HG03108 (cell line): ENCODE results near the gene ING3.
"Not testable (repeated sequence)": the region's sequence is repeated elsewhere in the genome, so short reads cannot be mapped to it uniquely, and the experiment has no call there.

Source experiments
- ATAC-seq: cut with Tn5 transposase; IDR thresholded peaks from one replicate; pipeline ENCODE4 v1.9.1; 2021; ENCODE audit warnings: moderate library complexity; ENCODE audit not compliant: unreplicated experiment

ING3 gene

DNA sequence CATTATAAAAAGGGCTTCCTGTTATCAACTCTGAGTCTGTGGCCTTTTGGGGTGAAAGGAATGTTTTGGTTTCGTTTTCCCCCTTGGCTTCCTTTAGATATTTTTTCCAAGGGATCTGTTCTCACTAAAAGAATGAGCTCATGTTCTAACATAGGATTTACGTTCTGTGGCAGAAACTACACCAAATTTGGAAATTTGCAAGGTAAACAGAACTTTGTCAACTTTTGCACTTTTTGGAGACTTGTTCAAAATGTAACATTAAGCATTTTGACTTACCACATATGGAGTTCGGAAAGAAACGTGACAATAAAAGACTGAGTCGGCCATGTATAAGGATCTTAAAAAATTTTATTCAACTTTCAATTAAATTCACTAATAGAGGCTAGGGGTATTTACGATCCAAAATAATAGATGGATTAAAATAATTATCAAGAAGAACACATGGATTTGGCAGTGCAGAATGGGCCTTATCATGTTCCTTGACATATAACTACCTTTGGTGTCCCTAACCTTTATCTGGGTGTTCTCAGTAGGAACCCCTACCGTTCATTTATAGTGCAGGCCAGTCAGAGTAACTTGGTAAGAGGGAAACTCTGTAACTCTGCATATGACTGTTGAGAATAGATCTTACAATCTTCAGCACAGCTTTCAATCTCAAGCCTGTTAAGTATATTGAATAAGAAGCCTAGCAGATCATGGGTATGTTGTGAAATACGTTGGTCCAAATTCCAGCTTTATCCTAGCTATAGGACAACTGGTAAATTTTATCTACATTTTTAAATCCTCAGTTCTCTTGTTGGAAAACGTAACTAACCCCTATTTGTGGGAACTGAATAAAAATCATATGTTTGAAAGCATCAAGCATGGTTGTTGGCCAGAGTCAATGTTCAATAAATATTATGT is 49.8 kb downstream of the ING3 start:
- no peak for ATAC-seq

DNA sequence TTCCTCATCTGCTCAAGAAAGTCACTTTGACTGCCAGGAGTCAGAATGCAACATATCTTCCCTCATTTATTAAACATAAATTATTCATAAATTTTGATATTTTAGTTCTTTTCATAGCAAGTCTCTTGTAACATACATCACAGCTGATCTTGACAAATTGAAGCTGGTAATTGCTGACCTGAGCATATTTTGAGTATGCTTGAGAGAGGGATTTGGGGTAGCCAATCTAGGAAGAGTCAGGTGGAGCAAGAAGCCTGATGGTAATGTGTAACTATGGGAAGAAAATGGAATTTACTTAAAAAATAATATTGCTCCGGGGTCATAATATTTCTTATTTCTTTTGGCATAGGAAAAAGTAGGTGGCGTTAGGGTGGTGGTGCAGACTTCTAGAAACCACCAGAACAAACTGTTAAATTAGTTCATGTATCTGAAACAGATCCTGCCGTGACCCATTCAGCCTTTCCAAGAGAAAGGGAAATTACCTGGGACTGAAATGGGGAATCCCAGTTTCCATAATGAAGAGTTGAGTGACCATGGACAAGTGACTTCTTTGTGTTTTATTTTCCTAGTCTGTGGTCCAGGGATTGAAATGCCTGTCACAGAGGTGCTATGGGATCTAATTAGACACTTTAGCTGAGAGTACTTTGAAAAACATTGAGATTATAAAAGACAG is 50.8 kb downstream of the ING3 start:
- ATAC-seq: no peak

DNA sequence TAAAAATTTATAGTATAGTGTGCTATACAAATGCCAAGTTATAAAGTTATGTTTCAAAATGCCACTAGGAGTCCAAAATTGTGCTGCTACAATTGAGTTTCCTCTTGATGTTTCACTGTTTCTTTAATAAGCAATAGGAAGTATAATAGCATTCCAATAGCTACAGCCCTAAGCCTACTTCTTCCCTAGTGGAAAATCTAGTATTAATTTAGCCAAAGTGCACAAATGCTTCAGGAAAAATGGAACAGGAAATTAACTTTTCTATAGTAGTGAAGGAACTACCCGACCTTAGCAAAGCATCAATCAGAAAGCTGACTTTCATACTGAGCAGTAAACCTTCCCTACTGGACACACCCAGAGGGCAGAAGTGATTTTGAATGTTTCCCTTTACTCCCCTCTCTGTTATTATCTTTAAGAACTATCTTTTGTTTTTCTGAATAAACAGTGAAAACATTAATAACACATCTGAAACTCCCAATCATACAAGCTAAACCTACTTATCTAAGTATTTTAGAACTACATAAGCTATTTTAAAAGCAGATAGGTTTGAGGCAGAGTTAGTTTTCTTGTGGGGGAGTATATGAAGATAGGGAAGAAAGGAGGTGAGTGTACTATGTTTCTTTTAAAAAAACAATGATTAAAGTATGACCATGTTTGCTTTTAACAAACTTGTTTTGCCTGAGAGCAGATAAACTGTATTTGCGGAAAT is 51.6 kb downstream of the ING3 start:
- ATAC-seq: no peak

DNA sequence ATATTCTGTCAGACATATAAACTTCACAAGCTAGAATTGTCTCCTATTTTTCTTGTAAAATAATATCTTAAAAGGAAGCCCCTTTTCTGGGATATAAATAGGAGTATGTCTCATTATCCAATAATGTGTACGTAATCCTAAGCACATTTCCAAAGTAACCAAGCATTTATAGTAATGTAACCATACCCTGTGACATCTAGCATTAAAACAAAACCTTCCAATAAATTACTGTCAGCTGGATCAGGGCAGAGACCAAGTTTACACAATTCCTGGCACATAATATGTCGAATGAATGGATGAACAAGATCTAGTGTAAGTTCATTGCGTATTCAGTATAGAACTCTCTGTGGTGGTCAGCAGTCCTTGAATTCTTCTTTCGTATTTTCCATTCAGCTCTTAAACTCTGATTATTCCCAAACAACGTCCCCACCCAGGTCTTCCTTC is 52.2 kb downstream of the ING3 start:
- ATAC-seq: no peak

DNA sequence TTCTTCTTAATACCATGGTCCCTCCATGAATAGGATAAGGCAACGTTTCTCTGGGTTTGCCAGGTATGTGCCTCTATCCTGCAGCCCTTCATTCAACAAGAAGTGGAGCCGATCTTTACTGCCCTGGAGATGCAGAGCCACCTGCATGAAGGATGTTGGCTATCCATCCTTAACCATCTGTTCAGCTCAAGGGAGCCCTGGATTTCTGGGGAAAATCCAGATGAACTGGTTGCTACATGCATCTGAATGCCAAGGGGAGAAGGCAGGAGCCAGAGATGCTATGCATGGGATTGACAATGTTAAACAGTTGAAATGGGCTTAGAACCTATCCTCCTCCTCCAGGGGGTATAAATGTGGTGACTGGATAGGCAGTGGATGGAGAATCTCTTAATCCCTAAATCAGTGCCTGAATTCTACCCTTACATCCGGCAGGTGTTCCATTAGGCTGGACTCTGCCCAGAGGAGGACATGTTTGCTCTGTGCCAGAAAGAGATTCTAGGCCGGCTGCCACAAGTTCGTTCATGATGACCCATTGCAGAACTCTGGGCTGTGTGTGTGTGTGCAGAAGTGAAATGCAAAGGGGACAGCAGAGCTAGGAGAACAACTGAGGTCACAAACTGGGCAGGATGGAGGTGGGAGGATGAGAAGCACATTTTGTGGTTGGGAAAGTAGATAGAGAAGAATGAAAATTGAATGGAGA is 53.6 kb downstream of the ING3 start:
- ATAC-seq: no peak

DNA sequence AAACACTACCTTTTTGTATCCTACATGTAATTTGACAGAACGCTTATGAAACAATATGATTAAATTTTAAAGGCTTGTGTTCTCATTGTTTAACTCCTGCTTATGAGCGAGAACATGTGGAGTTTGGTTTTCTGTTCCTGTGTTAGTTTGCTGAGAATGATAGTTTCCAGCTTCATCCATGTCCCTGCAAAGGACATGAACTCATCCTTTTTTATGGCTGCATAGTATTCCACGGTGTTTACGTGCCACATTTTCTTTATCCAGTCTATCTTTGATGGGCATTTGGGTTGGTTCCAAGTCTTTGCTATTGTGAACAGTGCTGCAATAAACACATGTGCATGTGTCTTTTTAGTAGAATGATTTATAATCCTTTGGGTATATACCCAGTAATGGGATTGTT is 54.5 kb downstream of the ING3 start:
- not testable (repeated sequence) for ATAC-seq

DNA sequence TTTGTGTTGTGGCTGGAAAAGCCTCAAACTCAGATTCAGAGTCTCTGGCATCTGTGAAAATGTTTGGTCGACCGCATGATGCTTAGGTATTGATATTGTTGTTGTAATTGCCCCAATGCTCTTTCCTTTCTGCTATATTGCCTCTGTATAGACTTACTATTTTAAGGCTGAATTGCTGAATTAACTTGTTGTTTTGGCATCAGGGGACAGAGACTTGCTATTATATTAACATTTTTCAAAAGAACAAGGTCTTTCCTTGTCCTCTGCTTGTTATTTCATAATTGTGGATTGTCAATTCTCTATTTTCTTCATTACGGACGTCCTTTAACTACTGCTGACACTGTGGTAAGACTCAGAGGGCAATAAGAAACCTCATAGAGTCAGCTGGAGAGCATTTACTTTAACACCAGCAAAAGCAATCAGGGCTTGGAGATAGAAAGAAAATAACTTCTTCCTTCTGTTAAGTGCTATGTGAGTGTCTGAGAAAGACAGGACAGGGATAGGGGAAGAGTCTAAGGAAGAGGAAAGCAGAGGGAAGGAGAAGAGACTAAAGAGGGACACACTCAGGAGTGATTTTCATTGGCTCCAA is 55.5 kb downstream of the ING3 start:
- no peak for ATAC-seq

DNA sequence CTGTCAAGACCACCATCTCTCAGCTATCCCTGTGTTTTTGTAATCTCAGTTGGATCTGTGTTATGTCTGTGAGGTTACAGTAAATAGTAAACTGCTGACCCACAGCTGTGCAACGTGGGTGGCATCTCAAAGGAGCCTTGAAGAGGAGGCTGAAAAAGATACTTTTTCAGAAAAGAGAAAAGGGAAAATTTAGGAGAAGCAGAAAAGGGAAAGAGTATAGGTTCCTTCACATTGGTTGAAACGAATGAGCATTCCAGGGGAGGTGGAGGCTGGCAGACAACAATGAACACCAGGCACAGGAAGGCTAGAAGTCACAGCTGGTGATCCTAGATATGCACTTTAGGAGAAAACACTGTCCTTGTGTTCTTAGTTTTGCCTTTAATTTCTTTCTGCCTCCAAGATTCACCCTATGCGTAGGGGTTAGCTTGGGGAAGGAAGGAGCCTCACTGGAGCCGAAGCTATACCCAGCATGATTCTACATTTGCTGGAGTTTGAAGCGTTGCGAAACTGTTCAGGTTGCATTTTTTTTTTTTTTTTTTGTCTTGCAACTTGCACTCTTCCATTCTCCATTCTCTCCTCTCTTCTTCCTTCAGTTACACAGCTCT is 56.2 kb downstream of the ING3 start:
- ATAC-seq: no peak

DNA sequence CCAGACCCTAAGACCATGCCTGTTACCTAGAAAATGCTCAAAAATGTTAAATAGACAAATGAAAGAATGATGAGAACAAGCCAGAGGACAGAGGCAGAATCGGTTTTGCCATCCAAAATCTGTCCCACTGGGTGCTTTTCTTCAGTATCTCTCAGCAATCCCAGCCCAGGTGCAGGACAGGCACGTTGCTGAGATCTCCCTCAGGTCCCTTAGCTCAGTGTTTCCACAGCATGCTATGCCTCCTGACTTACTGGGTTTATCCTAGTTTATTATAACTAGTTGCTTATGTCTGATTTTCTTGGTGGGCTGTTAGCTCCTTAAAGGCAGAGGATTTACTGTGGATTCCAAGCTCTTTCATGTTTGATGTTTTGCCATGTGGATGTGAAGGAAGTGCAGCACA is 58.2 kb downstream of the ING3 start:
- ATAC-seq: no peak

DNA sequence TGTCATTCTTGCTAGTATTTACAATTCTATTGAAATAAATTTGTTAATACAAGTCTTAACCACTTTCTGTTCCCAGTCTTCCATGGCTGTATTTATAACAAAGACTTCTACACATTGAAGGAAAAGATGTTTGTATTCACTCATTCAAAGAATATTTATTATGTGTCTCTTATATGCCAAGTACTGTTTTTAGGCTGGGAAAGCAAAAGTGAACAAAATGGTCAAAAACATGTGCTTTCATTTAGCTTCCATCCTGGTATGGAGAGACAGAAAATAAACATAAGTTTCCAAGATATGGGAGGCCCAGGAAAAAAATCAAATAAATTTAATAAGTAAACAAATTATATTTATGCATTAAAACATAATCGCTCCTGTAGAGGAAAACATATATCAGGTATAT is 60.8 kb downstream of the ING3 start:
- no peak for ATAC-seq

DNA sequence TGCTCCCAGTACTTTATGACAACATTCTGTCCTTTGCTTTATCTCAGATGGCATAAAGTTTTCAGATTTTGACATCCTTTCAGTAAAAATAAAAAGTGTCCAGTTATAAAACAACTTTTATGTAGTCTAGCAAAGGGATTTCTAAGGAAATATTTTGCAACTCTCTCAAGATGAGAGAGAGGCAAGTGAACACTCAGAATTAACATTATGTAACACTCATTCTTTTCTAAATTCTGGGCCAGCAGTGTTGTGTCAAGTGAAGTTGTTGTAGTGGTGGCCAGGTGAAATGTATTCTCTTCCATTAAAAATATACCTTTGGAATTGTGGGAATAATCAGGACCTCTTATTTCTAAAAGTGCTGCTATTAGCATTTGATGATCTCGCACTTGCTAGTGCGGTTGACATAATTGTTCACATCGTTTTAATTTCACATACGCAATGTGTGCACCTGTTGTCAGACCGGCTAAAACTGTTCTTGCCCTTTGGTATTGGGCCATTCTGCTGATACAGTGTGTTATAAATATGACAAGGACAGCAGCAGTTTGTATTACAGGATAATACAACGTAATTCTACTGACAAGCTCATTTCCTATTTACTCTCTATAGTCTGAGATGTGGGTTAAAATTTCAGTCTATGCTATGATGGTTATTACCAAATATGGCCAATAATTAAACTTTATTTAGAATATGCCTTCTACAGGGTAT is 61.7 kb downstream of the ING3 start:
- ATAC-seq: no peak

DNA sequence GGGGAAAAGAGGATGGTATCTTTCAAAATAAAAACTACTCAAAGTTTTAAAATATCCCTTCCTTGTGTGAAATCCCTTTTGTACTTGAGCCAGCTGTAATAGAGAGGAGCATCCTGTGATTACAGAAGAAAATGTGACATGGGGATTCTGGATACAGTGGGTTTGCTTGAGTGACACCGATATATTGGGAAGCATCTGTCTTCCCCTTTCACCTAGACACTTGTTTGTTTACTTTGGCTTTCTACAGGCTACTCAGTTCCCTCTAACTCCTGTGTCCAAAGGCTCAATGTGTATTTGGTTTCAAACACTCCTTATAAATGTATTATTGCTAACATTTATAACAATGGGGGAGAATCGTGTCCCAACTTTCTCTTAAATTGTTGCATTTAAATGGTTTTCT is 62.3 kb downstream of the ING3 start:
- ATAC-seq: no peak

DNA sequence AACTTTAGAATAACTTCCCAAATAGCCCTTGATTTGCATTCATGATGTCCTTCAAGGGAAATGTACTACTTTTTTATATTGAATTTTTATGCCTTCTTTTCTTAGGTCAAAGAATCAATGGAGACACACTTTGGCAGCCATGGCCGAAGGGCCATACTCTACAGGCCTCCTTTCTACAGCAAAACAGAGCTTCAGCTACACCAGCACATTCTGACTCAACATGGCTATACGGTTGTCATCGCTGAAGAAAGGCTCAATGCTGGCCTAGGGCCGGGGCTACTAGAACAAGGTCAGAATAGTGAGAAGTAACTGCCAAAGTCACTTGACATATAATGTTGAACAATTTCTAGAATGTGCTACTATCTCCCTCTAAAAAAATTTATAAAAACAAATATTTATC is 65.0 kb downstream of the ING3 start:
- no peak for ATAC-seq

DNA sequence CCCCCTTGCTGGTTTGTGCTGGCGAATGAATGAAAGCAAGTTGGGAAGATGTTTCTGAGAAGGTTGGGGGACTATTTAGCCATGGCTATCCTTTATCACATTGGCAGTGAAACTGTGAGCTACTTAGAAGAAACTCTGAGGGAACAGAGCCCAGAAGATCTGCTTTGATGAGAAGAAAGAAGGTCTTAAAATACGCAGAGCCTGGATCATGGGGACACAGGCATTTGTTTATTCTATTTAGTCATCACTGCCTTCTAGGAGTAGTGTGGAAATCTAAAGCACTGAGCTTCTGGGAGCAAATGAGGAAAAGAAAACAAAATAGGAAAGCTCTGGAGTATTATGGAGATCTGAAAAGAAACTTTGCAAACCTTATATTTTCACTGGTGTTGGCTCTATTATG is 66.4 kb downstream of the ING3 start:
- ATAC-seq: no peak

DNA sequence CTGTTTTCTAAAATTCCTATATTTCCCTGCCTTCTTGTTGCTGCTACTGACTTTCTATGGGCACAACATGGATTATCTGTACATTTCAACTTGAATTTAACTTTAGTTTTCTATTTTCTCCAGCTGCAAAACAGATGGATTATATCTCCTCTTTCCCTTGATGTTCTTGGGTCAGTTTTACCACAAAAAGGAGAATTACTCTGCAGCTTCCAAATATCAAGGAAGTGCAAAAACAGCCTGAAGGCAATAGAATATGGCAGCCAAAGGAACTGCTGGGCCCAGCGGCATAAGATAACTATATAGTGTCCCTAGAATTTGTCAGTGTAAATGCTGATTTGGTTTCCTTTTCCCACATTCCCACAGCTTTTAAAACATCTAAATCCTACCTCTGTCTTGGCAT is 67.0 kb downstream of the ING3 start:
- ATAC-seq: no peak

DNA sequence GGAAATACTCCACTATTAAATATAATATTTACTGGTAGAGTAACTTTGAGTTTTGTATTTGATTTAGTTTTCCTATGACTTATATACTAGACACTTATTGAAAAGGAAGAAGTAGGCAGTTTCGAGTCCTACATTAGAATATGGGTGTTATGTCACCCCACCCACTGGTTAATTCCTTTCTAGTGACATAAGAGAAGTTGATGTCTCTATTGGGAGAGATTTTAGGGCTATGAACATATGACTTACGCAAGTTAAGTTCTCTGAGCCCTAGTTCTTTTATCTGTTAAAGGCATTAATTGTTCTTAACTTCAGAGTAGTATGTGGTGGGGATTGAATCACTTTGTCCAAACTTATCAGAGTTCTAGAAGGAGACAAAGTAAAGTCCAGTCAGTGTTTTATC is 68.4 kb downstream of the ING3 start:
- ATAC-seq: no peak

DNA sequence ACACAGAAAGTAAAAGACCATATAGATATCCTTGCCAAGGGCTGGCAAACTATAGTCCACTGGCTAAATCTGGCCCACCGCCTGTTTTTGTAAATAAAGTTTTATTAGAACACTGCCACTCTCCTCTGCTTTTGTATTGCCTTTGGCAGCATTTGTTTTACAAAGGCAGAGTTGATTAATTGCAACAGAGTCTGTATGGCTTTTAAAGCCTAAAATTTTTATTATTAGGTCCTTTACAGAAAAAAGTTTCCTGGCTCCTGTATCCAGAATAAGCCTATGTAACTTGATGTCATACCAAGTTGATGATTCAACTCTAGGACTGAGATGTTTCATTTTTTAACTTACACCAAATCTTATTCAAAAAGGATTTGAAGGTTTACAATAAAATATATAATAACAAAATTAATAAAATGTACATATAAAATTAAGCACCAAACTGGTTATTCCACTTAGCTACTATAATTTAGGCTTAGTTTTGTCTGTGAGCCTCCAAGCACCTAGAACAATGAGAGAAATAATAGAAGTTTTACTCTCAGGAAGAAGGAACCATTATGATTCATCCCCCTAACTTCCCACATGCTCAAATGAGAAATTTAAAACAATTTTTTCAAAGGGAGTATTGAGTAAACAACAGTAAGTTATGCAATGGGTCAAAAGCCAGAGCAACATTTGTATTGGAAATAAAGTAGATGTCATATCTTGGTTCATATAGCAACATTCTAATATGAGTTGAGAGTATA is 69.8 kb downstream of the ING3 start:
- ATAC-seq: no peak

DNA sequence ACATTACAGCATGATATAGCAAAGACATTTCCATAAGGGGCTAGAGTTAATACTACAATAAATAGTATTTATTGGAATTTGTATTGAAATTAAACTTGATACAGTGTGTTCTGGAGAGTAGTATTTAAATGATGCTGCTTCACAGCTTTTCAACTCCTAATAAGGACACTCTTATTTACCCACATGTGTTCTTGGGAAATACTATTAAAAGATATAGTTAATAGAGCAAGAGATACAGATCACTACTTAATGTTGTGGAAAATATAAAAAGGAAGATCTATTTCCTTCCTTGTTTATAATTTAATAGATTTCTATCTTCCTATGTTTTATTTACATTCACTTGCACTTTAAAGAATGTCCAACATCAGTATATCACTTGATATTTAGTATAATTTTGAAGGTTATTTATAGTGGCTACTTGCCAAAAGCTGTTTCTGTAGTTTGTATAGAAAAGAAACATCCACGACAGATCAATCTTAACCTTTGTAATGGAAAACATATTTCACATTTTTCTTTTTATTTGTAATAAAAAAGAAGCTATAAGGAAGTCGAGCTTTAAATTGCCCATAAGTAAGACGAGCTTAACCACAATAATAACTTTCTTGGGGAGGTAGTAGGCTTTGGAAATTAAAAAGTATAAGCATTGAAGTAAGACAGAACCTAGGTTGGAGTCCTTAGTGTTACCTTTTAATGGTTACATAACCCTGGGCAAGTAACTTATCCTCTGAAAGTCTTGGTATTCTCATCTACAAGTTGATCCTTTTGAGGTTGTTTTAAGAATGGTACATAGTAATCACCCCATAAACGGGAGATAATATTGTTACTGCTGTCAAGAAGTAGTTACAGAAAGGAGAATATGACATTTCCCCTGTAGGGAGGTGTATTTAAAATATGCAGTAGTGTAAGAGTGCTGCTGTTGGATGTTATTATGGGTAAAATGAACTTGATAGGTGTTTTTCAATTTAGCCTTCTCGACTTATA is 70.7 kb downstream of the ING3 start:
- no peak for ATAC-seq
